ENCODE data around the gene CBX8.
"Not testable (repeated sequence)": the region's sequence is repeated elsewhere in the genome, so short reads cannot be mapped to it uniquely, and the experiment has no call there.

The CBX8 gene

DNA sequence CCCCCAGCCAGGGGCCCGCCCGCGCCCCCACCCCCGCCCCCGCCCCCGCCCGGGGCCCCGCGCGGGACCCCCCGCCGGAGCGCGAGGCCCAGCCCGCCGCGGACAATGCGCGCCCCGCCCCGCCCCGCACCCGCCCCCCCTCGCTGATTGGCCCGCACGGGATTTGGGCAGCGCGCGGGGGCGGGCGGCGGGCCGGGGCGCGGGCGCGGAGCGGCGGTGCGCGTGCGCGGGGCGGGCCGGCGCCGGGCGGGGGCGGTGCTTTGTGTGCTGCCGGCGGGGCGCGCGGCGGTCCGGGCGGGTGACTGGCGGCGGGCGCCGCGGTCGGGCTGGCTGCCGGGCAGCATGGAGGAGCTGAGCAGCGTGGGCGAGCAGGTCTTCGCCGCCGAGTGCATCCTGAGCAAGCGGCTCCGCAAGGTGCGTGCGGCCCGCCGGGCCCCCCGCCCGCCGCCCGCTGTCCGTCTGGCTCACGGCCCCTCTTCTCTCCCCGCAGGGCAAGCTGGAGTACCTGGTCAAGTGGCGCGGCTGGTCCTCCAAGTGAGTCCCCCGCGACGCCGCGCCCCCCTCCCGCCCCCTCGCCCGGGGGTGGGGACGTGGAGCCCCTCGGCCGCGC lies 18.9 kb downstream of the CBX8 start, which contains the start of gene CBX2:
Gene CBX2 (plus strand): TSS at position 255 of the 610 bp plus-strand sequence. CDS start 88 bp downstream, at position 343.
- Histone ChIP-seq H3K4me1 (peaks cover 7% of the 10 kb centered on the region), H3K27me3 (no peaks in the 10 kb centered on the region), H3K9me3 (no peaks in the 10 kb centered on the region), H3K4me3 (ENCODE audit: low read depth, low read length) (peak within 1 kb of the TSS; percentile 76), H3K36me3 (peaks cover 32% of the 10 kb centered on the region)
- DNase-seq, result peak; percentile 90
- TF ChIP-seq, protein P1, sequence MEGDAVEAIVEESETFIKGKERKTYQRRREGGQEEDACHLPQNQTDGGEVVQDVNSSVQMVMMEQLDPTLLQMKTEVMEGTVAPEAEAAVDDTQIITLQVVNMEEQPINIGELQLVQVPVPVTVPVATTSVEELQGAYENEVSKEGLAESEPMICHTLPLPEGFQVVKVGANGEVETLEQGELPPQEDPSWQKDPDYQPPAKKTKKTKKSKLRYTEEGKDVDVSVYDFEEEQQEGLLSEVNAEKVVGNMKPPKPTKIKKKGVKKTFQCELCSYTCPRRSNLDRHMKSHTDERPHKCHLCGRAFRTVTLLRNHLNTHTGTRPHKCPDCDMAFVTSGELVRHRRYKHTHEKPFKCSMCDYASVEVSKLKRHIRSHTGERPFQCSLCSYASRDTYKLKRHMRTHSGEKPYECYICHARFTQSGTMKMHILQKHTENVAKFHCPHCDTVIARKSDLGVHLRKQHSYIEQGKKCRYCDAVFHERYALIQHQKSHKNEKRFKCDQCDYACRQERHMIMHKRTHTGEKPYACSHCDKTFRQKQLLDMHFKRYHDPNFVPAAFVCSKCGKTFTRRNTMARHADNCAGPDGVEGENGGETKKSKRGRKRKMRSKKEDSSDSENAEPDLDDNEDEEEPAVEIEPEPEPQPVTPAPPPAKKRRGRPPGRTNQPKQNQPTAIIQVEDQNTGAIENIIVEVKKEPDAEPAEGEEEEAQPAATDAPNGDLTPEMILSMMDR (IDR thresholded peaks at IDR 0.05; ENCODE audit: low read depth, low read length), result no peak

- H3K36me3 ChIP-seq, result peaks cover 28% of the 10 kb centered on the region
- peak overlapping the region; percentile 60 for H3K4me3 ChIP-seq (ENCODE audit: low read depth, low read length)
- TF ChIP-seq, protein P1 (IDR thresholded peaks at IDR 0.05; ENCODE audit: low read depth, low read length), result peak; percentile 26; the same call in 1 of the 2 replicates
- H3K27me3 ChIP-seq, result no peaks in the 10 kb centered on the region
- no peaks in the 10 kb centered on the region for H3K9me3 ChIP-seq
- peak; percentile 71 for DNase-seq
- H3K4me1 ChIP-seq, result peaks cover 7% of the 10 kb centered on the region
Measured at GRCh38 chr17:79777120-79777893, 19.6 kb downstream of the CBX8 start.

- Histone ChIP-seq H3K9me3 (no peaks in the 10 kb centered on the region), H3K4me1 (peaks cover 7% of the 10 kb centered on the region), H3K27me3 (no peaks in the 10 kb centered on the region), H3K36me3 (peaks cover 21% of the 10 kb centered on the region), H3K4me3 (ENCODE audit: low read depth, low read length) (no peak overlapping the region)
- TF ChIP-seq, protein P1 (IDR thresholded peaks at IDR 0.05; ENCODE audit: low read depth, low read length), result no peak
- DNase-seq, result no peak
Measured at GRCh38 chr17:79776376-79777119, 20.3 kb downstream of the CBX8 start.

- Histone ChIP-seq H3K36me3 (peaks cover 16% of the 10 kb centered on the region), H3K4me3 (ENCODE audit: low read depth, low read length) (no peak overlapping the region), H3K9me3 (no peaks in the 10 kb centered on the region), H3K4me1 (peaks cover 7% of the 10 kb centered on the region), H3K27me3 (no peaks in the 10 kb centered on the region)
- DNase-seq, result no peak
- TF ChIP-seq, protein P1 (IDR thresholded peaks at IDR 0.05; ENCODE audit: low read depth, low read length), result no peak
Measured at GRCh38 chr17:79775632-79776031, 21.2 kb downstream of the CBX8 start.

GRCh38 chr17:79774561-79774975 lies 22.3 kb downstream of the CBX8 start:
- TF ChIP-seq, protein P1 (IDR thresholded peaks at IDR 0.05; ENCODE audit: low read depth, low read length), result no peak
- peaks cover 5% of the 10 kb centered on the region for H3K36me3 ChIP-seq
- H3K27me3 ChIP-seq, result no peaks in the 10 kb centered on the region
- no peak for DNase-seq
- peaks cover 7% of the 10 kb centered on the region for H3K4me1 ChIP-seq
- no peaks in the 10 kb centered on the region for H3K9me3 ChIP-seq
- H3K4me3 ChIP-seq (ENCODE audit: low read depth, low read length), result no peak overlapping the region

GRCh38 chr17:79772726-79773125 lies 24.2 kb downstream of the CBX8 start:
- H3K4me3 ChIP-seq (ENCODE audit: low read depth, low read length); H3K36me3 ChIP-seq; H3K4me1 ChIP-seq; H3K27me3 ChIP-seq; H3K9me3 ChIP-seq; DNase-seq: not testable (repeated sequence)

All from BE2C (cell line).